SU-DHL-6 (cell line): ENCODE measurements around the gene HIVEP3.

Source experiments
- EZH2phosphoT487 ChIP-seq: fragments of 200-600 bp; sonication (generic), shearing (Covaris generic); conservative IDR thresholded peaks from 2 replicates; pipeline ENCODE4 v1.6.1; 2018; ENCODE audit warnings: mild to moderate bottlenecking, antibody characterized with exemption, low read length, moderate library complexity, mixed read lengths
- TF ChIP-seq, protein P1 (sequence below): fragments of 200-600 bp; sonication (generic); IDR thresholded peaks from one replicate; pipeline ENCODE4 v1.5.1; 2017; ENCODE audit warnings: antibody characterized with exemption, mild to moderate bottlenecking, low read length, moderate library complexity; ENCODE audit not compliant: insufficient read depth, poor library complexity, severe bottlenecking

DNA sequence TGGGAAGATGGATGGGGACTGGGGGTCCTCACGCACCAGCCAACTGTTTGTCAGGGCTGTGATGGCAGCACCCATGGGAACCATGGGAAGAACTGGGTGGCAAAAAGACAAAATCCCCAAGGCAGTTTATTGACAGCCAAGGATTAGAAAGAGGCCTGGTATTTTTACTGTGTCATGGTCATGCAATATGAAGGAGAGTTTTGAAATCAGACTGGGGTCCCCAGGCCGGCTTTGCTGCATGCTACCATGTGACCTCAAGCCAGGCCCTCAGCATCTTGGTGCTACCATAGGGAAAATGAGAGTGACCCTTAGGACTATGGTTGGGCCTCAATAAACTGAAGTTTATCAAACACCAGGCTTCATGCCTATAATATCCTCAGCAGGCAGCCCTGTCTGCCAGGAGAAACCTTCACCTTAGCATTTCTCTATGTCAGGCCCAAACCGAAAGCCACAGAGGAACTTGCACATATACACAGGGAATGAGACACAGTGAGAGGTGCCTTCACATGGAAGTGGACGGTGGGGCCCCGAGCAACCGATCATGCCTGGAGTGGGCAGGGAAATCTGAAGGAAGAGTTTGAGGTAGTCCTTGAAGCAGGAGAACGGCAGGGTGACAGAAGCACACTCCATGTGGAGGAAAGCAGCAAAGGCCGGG is 203.2 kb downstream of the HIVEP3 start:
- TF ChIP-seq, protein P1, sequence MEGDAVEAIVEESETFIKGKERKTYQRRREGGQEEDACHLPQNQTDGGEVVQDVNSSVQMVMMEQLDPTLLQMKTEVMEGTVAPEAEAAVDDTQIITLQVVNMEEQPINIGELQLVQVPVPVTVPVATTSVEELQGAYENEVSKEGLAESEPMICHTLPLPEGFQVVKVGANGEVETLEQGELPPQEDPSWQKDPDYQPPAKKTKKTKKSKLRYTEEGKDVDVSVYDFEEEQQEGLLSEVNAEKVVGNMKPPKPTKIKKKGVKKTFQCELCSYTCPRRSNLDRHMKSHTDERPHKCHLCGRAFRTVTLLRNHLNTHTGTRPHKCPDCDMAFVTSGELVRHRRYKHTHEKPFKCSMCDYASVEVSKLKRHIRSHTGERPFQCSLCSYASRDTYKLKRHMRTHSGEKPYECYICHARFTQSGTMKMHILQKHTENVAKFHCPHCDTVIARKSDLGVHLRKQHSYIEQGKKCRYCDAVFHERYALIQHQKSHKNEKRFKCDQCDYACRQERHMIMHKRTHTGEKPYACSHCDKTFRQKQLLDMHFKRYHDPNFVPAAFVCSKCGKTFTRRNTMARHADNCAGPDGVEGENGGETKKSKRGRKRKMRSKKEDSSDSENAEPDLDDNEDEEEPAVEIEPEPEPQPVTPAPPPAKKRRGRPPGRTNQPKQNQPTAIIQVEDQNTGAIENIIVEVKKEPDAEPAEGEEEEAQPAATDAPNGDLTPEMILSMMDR = no peak
- no peak for TF ChIP-seq EZH2phosphoT487
